Keratinocyte (primary cell): Measurements from ENCODE around the gene ASAP3. TPM values are rescaled to one million over a fixed set of nuclear protein-coding genes. Genes with fewer than 3 reads are reported as not detected.

Source experiments
- DNase-seq: peaks from one replicate; pipeline ENCODE4 v3.0.0-alpha.2; 2011; ENCODE audit warnings: low read depth, missing footprints, low spot score
- FAIRE-seq: peaks from 2 replicates; lab custom pipeline; 2011; peaks lifted over from hg19 to GRCh38; lab: Jason Lieb, UNC
- H2AFZ ChIP-seq: 2 replicates; pipeline ENCODE4 v1.6.0; 2012; ENCODE audit warnings: low read length, control low read depth, inconsistent platforms; ENCODE audit not compliant: control insufficient read depth
- H3K27ac ChIP-seq: 2 replicates; pipeline ENCODE4 v1.5.1; 2011; ENCODE audit warnings: low read length; ENCODE audit not compliant: control insufficient read depth, insufficient read depth
- H3K27me3 ChIP-seq: 3 replicates; pipeline ENCODE4 v1.6.0; 2011; ENCODE audit warnings: low read length; ENCODE audit not compliant: control insufficient read depth, insufficient read depth; ENCODE audit errors: extremely low read depth
- H3K36me3 ChIP-seq, 2 experiments: 2 replicates in 1 of 2; 3 replicates in 1 of 2; pipeline ENCODE4 v1.5.1; 2011; ENCODE audit warnings: low read length in 2 of 2, mild to moderate bottlenecking in 1 of 2; ENCODE audit not compliant: control insufficient read depth in 2 of 2, insufficient read depth in 2 of 2; ENCODE audit errors: extremely low read depth in 1 of 2
- H3K4me1 ChIP-seq: 3 replicates; pipeline ENCODE4 v1.5.1; 2011; ENCODE audit warnings: low read length; ENCODE audit not compliant: control insufficient read depth, insufficient read depth; ENCODE audit errors: extremely low read depth
- H3K4me2 ChIP-seq: 3 replicates; pipeline ENCODE4 v1.6.0; 2011; ENCODE audit warnings: low read depth, low read length; ENCODE audit not compliant: control insufficient read depth, insufficient read depth; ENCODE audit errors: extremely low read depth
- H3K4me3 ChIP-seq, 3 experiments: fragments of 200-600 bp in 1 of 3; sonication (generic) in 1 of 3; 2 replicates in 2 of 3; 3 replicates in 1 of 3; pipeline ENCODE4 v1.5.1; 2011 to 2016; ENCODE audit warnings: low read length in 3 of 3, mild to moderate bottlenecking in 3 of 3, control low read depth in 2 of 3, inconsistent platforms in 1 of 3, low read depth in 1 of 3, mixed read lengths in 1 of 3, mixed run types in 1 of 3, moderate library complexity in 1 of 3; ENCODE audit not compliant: control insufficient read depth in 2 of 3, insufficient read depth in 2 of 3; ENCODE audit errors: extremely low read depth in 1 of 3
- H3K79me2 ChIP-seq: 2 replicates; pipeline ENCODE4 v1.6.0; 2012; ENCODE audit warnings: low read length; ENCODE audit not compliant: control insufficient read depth, insufficient read depth
- H3K9ac ChIP-seq: 3 replicates; pipeline ENCODE4 v1.6.0; 2011; ENCODE audit warnings: low read length; ENCODE audit not compliant: control insufficient read depth, insufficient read depth; ENCODE audit errors: extremely low read depth
- H3K9me1 ChIP-seq: 3 replicates; pipeline ENCODE4 v1.6.0; 2011; ENCODE audit warnings: low read length; ENCODE audit not compliant: control insufficient read depth, insufficient read depth; ENCODE audit errors: extremely low read depth
- H3K9me3 ChIP-seq: 2 replicates; pipeline ENCODE4 v1.5.1; 2012; ENCODE audit warnings: low read depth, low read length; ENCODE audit not compliant: control insufficient read depth
- H4K20me1 ChIP-seq: 3 replicates; pipeline ENCODE4 v1.6.0; 2011; ENCODE audit warnings: low read length; ENCODE audit not compliant: control insufficient read depth, insufficient read depth; ENCODE audit errors: extremely low read depth
- CTCF ChIP-seq, 3 experiments: IDR thresholded peaks in 1 of 3; conservative IDR thresholded peaks in 1 of 3; optimal IDR thresholded peaks in 1 of 3; 2 replicates in 2 of 3; 3 replicates in 1 of 3; pipeline versions ENCODE3 to v1.5.1; 2011; ENCODE audit warnings: low read length in 3 of 3, mild to moderate bottlenecking in 3 of 3, moderate library complexity in 2 of 3, control low read depth in 1 of 3, inconsistent platforms in 1 of 3; ENCODE audit not compliant: insufficient read depth in 2 of 3; ENCODE audit errors: extremely low read depth in 1 of 3
- EZH2 ChIP-seq: IDR thresholded peaks from one replicate; pipeline ENCODE4 v1.6.1; 2012; ENCODE audit warnings: inconsistent platforms, mild to moderate bottlenecking, low read length, moderate library complexity
- dilution Hi-C: fragments of 300-500 bp; cut with MboI; formaldehyde crosslinking; loops from one replicate; pipeline ENCODE4 v1.7.0; 2020; ENCODE audit warnings: low sequenced_read_pairs; ENCODE audit not compliant: extremely low pct_ligation_motif_present
- polyA plus RNA-seq, 5 experiments: library from polyadenylated mRNA; depleted of rRNA in 3 of 5; stranded (reverse) in 3 of 5; stranded (forward) in 1 of 5; unstranded in 1 of 5; fragments of >200 nt; gene quantifications; 1 replicate in 1 of 5; 2 replicates in 3 of 5; 3 replicates in 1 of 5; pipeline versions ENCODE4 v1.2.1 to v1.2.3, GENCODE V29; 2011 to 2012; ENCODE audit warnings: missing spikeins in 2 of 5, low read depth in 1 of 5, low replicate concordance in 1 of 5

The ASAP3 gene
- polyA plus RNA-seq, 1 donor (not counting 4 experiments of a cell fraction or from before 2014, with no cell fraction given): 11.4 TPM

DNA sequence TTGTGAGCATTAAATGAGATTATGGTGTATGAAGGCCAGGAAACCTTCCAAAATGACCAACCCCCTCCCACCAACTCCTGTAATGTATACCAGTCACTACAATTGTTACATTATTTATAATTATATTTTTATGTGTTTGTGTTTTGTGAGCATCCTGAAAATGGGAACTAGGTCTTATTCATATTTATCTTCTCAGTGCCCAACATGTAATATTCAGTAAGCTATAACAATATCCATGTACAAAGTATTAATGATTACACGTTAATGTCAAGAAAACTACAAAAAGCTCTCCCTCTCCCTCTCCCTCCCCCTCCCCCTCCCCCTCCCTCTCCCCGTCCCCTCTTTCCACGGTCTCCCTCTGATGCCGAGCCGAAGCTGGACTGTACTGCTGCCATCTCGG is 19.0 kb upstream of the ASAP3 start:
- no peaks in the 10 kb centered on the region for H4K20me1 ChIP-seq
- no peak overlapping the region for H2AFZ ChIP-seq
- no peak for TF ChIP-seq EZH2
- no peak for TF ChIP-seq CTCF (optimal IDR thresholded peaks at IDR 0.05 in 1 of 3, IDR thresholded peaks at IDR 0.05 in 1 of 3, conservative IDR thresholded peaks at IDR 0.05 in 1 of 3; ENCODE audit: extremely low read depth in 1 of 3, insufficient read depth in 2 of 3, low read length in 3 of 3)
- no peaks in the 10 kb centered on the region for H3K79me2 ChIP-seq
- H3K9me1 ChIP-seq: no peaks in the 10 kb centered on the region
- H3K36me3 ChIP-seq: no peaks in the 10 kb centered on the region
- H3K4me3 ChIP-seq: no peak overlapping the region
- dilution Hi-C loops: no loop called here
- H3K27ac ChIP-seq: no peak overlapping the region
- H3K4me2 ChIP-seq: no peak overlapping the region
- H3K9ac ChIP-seq: no peak overlapping the region
- H3K9me3 ChIP-seq: no peaks in the 10 kb centered on the region
- FAIRE-seq (no peak), DNase-seq (no peak)
- no peaks in the 10 kb centered on the region for H3K4me1 ChIP-seq
- no peaks in the 10 kb centered on the region for H3K27me3 ChIP-seq

DNA sequence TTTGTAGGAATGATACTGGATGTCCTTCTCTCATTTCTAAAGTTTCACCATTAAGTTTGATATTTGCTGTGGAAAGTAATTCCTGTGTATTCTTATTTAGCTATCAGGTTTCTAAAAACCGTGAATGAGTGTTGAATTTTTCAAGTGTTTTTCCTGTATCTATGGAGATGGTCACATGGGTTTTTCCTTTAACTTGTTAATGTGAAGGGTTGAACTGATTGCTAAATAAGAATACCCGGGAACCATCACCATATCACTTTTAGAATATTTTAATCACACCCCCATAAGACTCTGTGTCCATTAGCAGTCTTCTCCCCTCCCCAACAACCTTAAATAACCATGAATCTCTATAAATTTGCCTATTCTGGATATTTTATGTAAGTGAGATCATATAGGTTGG is 16.5 kb upstream of the ASAP3 start:
- H3K9ac ChIP-seq: no peak overlapping the region
- no peak overlapping the region for H2AFZ ChIP-seq
- TF ChIP-seq EZH2 (no peak), CTCF (optimal IDR thresholded peaks at IDR 0.05 in 1 of 3, IDR thresholded peaks at IDR 0.05 in 1 of 3, conservative IDR thresholded peaks at IDR 0.05 in 1 of 3; ENCODE audit: extremely low read depth in 1 of 3, insufficient read depth in 2 of 3, low read length in 3 of 3) (no peak)
- no peaks in the 10 kb centered on the region for H3K79me2 ChIP-seq
- no peak overlapping the region for H3K4me3 ChIP-seq
- no peaks in the 10 kb centered on the region for H3K9me1 ChIP-seq
- FAIRE-seq (no peak), DNase-seq (no peak)
- no peaks in the 10 kb centered on the region for H4K20me1 ChIP-seq
- dilution Hi-C loops: no loop called here
- no peak overlapping the region for H3K4me2 ChIP-seq
- no peaks in the 10 kb centered on the region for H3K36me3 ChIP-seq
- no peaks in the 10 kb centered on the region for H3K4me1 ChIP-seq
- H3K27ac ChIP-seq: no peak overlapping the region
- H3K9me3 ChIP-seq: no peaks in the 10 kb centered on the region
- H3K27me3 ChIP-seq: no peaks in the 10 kb centered on the region
